Measurements from ENCODE around the gene UMAD1. TPM values are rescaled to one million over a fixed set of nuclear protein-coding genes. Genes with fewer than 3 reads are reported as not detected.
A peak's percentile ranks its signal among the peaks of the same experiment; 100 is the strongest.

The UMAD1 gene
- total RNA-seq, 1 donor from 2014 or later: 9.3 TPM

GRCh38 chr7:7651479-7651878 is 10.9 kb downstream of the UMAD1 start:
- Histone ChIP-seq H3K9me3 (ENCODE audit: insufficient read depth, low read depth, low read length) (no peaks in the 10 kb centered on the region), H3K27ac (ENCODE audit: low read depth, low read length) (no peak overlapping the region), H3K36me3 (ENCODE audit: insufficient read depth, low read length) (no peaks in the 10 kb centered on the region), H3K79me2 (ENCODE audit: insufficient read depth, low read length) (peaks cover 3% of the 10 kb centered on the region), H3K27me3 (ENCODE audit: insufficient read depth, low read length) (no peaks in the 10 kb centered on the region), H2AFZ (ENCODE audit: low read depth, low read length) (no peak overlapping the region), H3K4me2 (ENCODE audit: low read length) (no peak overlapping the region), H3K4me1 (ENCODE audit: insufficient read depth, low read length) (no peaks in the 10 kb centered on the region), H3K4me3 (ENCODE audit: insufficient read depth, low read depth, low read length) (no peak overlapping the region), H4K20me1 (ENCODE audit: insufficient read depth, low read length) (peaks cover 14% of the 10 kb centered on the region), H3K9ac (ENCODE audit: low read length) (no peak overlapping the region)
- no peak for DNase-seq (ENCODE audit: low read depth)
- no peaks in the 10 kb centered on the region for H3K4me1 Mint-ChIP-seq (ENCODE audit: low read depth, unreplicated experiment)
- H3K36me3 Mint-ChIP-seq (ENCODE audit: low read depth, unreplicated experiment): no peaks in the 10 kb centered on the region
- no peaks in the 10 kb centered on the region for H3K27me3 Mint-ChIP-seq (ENCODE audit: low read depth, unreplicated experiment)
- no peak for TF ChIP-seq EZH2 (IDR thresholded peaks at IDR 0.05; ENCODE audit: insufficient read depth, low read length)
- TF ChIP-seq, protein P1, sequence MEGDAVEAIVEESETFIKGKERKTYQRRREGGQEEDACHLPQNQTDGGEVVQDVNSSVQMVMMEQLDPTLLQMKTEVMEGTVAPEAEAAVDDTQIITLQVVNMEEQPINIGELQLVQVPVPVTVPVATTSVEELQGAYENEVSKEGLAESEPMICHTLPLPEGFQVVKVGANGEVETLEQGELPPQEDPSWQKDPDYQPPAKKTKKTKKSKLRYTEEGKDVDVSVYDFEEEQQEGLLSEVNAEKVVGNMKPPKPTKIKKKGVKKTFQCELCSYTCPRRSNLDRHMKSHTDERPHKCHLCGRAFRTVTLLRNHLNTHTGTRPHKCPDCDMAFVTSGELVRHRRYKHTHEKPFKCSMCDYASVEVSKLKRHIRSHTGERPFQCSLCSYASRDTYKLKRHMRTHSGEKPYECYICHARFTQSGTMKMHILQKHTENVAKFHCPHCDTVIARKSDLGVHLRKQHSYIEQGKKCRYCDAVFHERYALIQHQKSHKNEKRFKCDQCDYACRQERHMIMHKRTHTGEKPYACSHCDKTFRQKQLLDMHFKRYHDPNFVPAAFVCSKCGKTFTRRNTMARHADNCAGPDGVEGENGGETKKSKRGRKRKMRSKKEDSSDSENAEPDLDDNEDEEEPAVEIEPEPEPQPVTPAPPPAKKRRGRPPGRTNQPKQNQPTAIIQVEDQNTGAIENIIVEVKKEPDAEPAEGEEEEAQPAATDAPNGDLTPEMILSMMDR (IDR thresholded peaks at IDR 0.05; ENCODE audit: insufficient read depth, low read depth, low read length): no peak
- FAIRE-seq: no peak
- H3K4me3 Mint-ChIP-seq (ENCODE audit: unreplicated experiment): no peak overlapping the region
- H3K9me3 Mint-ChIP-seq (ENCODE audit: unreplicated experiment): peaks cover 3% of the 10 kb centered on the region
- H3K27ac Mint-ChIP-seq (ENCODE audit: unreplicated experiment): no peak overlapping the region

DNA sequence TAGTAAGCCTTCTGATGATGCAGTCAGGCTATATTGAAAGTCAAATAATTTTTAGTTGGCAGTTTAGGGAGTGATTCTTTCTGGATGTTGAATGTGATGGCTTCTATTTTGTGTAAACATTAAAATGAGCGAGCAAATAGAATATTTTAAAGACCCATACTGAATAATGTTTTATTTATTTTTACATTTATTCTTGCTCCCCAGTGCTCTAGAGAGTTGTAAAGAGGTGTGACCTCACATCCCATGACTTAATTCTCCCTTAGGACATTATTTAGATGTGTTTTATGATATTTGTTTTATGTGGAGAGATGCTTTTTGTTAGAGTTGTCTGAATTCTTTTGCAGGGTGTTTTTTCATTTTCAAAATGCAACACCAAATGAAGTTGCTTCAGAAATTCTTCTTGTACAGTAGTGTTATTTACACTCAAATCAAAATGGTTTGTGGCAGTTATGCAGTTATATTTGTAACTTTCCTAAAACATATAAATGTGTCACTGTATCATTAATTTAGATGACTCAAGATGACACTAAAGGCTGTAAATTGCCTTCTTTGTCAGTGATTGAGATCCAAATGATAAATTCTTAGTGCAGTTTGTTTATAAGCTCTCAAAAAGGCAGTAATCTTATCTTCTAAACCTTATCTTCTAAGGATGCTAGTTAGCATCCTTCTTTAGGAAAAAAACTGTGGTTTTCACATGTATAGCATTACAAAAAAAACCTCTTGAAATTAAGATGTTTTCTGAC is 12.4 kb downstream of the UMAD1 start:
- H3K4me2 ChIP-seq (ENCODE audit: low read length): no peak overlapping the region
- H3K4me3 ChIP-seq (ENCODE audit: insufficient read depth, low read depth, low read length): no peak overlapping the region
- no peak overlapping the region for H3K27ac Mint-ChIP-seq (ENCODE audit: unreplicated experiment)
- no peak overlapping the region for H3K27ac ChIP-seq (ENCODE audit: low read depth, low read length)
- H3K27me3 Mint-ChIP-seq (ENCODE audit: low read depth, unreplicated experiment): no peaks in the 10 kb centered on the region
- no peaks in the 10 kb centered on the region for H3K9me3 ChIP-seq (ENCODE audit: insufficient read depth, low read depth, low read length)
- peaks cover 10% of the 10 kb centered on the region for H4K20me1 ChIP-seq (ENCODE audit: insufficient read depth, low read length)
- H3K4me1 Mint-ChIP-seq (ENCODE audit: low read depth, unreplicated experiment): no peaks in the 10 kb centered on the region
- no peak overlapping the region for H3K4me3 Mint-ChIP-seq (ENCODE audit: unreplicated experiment)
- FAIRE-seq: no peak
- H2AFZ ChIP-seq (ENCODE audit: low read depth, low read length): no peak overlapping the region
- peaks cover 2% of the 10 kb centered on the region for H3K36me3 Mint-ChIP-seq (ENCODE audit: low read depth, unreplicated experiment)
- no peaks in the 10 kb centered on the region for H3K36me3 ChIP-seq (ENCODE audit: insufficient read depth, low read length)
- H3K27me3 ChIP-seq (ENCODE audit: insufficient read depth, low read length): no peaks in the 10 kb centered on the region
- TF ChIP-seq, protein P1 (IDR thresholded peaks at IDR 0.05; ENCODE audit: insufficient read depth, low read depth, low read length): no peak
- TF ChIP-seq EZH2 (IDR thresholded peaks at IDR 0.05; ENCODE audit: insufficient read depth, low read length): no peak
- peaks cover 7% of the 10 kb centered on the region for H3K9me3 Mint-ChIP-seq (ENCODE audit: unreplicated experiment)
- H3K4me1 ChIP-seq (ENCODE audit: insufficient read depth, low read length): no peaks in the 10 kb centered on the region
- H3K79me2 ChIP-seq (ENCODE audit: insufficient read depth, low read length): peaks cover 3% of the 10 kb centered on the region
- no peak overlapping the region for H3K9ac ChIP-seq (ENCODE audit: low read length)
- no peak for DNase-seq (ENCODE audit: low read depth)

DNA sequence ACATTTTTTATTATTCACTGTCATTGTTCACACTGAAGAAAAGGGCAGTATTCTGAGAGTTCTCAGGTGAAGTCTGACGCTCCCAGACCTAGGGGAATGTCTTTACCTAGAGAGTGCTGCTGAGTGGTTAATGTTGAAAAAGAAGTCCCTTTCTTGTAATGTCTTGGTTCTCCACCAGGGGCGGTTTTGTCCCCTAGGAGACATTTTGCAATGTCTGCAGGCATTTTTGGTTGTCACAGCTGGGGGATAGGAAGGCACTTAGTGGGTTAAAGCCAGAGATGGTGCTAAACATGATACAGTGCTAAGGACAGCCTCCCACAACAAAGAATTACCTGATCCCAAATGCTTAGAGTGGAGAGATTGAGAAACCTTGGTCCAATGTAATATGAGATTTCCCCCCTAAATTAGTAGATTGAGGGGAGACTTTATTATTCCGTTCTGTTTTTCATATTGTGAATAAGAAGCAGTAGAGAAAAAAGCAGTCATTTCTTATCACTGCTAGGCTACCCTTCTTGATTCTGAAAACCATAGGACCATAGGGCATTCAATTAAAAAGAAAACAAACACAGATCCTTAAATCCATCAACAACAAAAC is 13.1 kb downstream of the UMAD1 start:
- Mint-ChIP-seq H3K9me3 (ENCODE audit: unreplicated experiment) (peaks cover 7% of the 10 kb centered on the region), H3K4me1 (ENCODE audit: low read depth, unreplicated experiment) (no peaks in the 10 kb centered on the region), H3K27ac (ENCODE audit: unreplicated experiment) (no peak overlapping the region), H3K36me3 (ENCODE audit: low read depth, unreplicated experiment) (peaks cover 2% of the 10 kb centered on the region), H3K27me3 (ENCODE audit: low read depth, unreplicated experiment) (no peaks in the 10 kb centered on the region), H3K4me3 (ENCODE audit: unreplicated experiment) (no peak overlapping the region)
- DNase-seq (ENCODE audit: low read depth) (no peak), FAIRE-seq (no peak)
- TF ChIP-seq EZH2 (IDR thresholded peaks at IDR 0.05; ENCODE audit: insufficient read depth, low read length): no peak
- TF ChIP-seq, protein P1 (IDR thresholded peaks at IDR 0.05; ENCODE audit: insufficient read depth, low read depth, low read length): peak; percentile 33
- H3K4me1 ChIP-seq (ENCODE audit: insufficient read depth, low read length): no peaks in the 10 kb centered on the region
- H3K4me3 ChIP-seq (ENCODE audit: insufficient read depth, low read depth, low read length): no peak overlapping the region
- H3K36me3 ChIP-seq (ENCODE audit: insufficient read depth, low read length): no peaks in the 10 kb centered on the region
- no peak overlapping the region for H3K4me2 ChIP-seq (ENCODE audit: low read length)
- H2AFZ ChIP-seq (ENCODE audit: low read depth, low read length): no peak overlapping the region
- H3K27me3 ChIP-seq (ENCODE audit: insufficient read depth, low read length): no peaks in the 10 kb centered on the region
- peaks cover 8% of the 10 kb centered on the region for H4K20me1 ChIP-seq (ENCODE audit: insufficient read depth, low read length)
- H3K9ac ChIP-seq (ENCODE audit: low read length): no peak overlapping the region
- H3K27ac ChIP-seq (ENCODE audit: low read depth, low read length): no peak overlapping the region
- no peaks in the 10 kb centered on the region for H3K9me3 ChIP-seq (ENCODE audit: insufficient read depth, low read depth, low read length)
- H3K79me2 ChIP-seq (ENCODE audit: insufficient read depth, low read length): peaks cover 3% of the 10 kb centered on the region
